Upper lobe of left lung (tissue), 4 donors: Measurements from ENCODE around the gene CPNE8.

Experiments used
- CTCF ChIP-seq, 6 experiments: fragments of 450-650 bp in 4 of 6; fragments of 200-600 bp in 2 of 6; sonication (generic) in 2 of 6; IDR thresholded peaks; one replicate each; pipeline ENCODE4 v1.5.1; 2016 to 2019; ENCODE audit warnings: antibody characterized with exemption in 6 of 6
- EP300 ChIP-seq, 4 donors: sonication (generic); formaldehyde crosslinking; IDR thresholded peaks; one replicate each; pipeline ENCODE4 v1.5.1; 2017; ENCODE audit warnings: antibody characterized with exemption in 4 of 4, control low read depth in 2 of 4
- POLR2A ChIP-seq, 4 donors: fragments of 450-650 bp; IDR thresholded peaks; one replicate each; pipeline ENCODE4 v1.5.1; 2016 to 2017; ENCODE audit warnings: antibody characterized with exemption in 4 of 4, mild to moderate bottlenecking in 2 of 4

GRCh38 chr12:38930990-38931389 is 25.6 kb upstream of the CPNE8 start:
- TF ChIP-seq CTCF (IDR thresholded peaks at IDR 0.05) (no peak), POLR2A (IDR thresholded peaks at IDR 0.05) (no peak), EP300 (IDR thresholded peaks at IDR 0.05) (no peak)
